ENCODE results near the gene RBFA. TPM values are rescaled to one million over a fixed set of nuclear protein-coding genes. Genes with fewer than 3 reads are reported as not detected.

RBFA gene
- total and polyA plus RNA-seq, 2 of the 13 experiments (the other 11 are each of a cell fraction or from before 2014, with no cell fraction given), result 29.7 to 42.4 TPM

GRCh38 chr18:80034068-80034851 lies at the start of gene RBFA (continued):
- TF ChIP-seq NCOA5 (CRISPR knock-in tag; IDR thresholded peaks at IDR 0.05) (no peak), STAG1 (CRISPR knock-in tag; IDR thresholded peaks at IDR 0.05) (peak; percentile 49; the same call in 1 of the 2 replicates), FIP1L1 (IDR thresholded peaks at IDR 0.05; ENCODE audit: borderline replicate concordance, insufficient read depth, low read depth, low read length) (no peak), EEA1 (CRISPR knock-in tag; IDR thresholded peaks at IDR 0.05; ENCODE audit: borderline replicate concordance) (peak; percentile 71; the same call in 1 of the 2 replicates), GPN1 (CRISPR knock-in tag; IDR thresholded peaks at IDR 0.05; ENCODE audit: borderline replicate concordance) (no peak), SIX1 (CRISPR knock-in tag; IDR thresholded peaks at IDR 0.05; ENCODE audit: borderline replicate concordance) (no peak), ZNF570 (CRISPR knock-in tag; IDR thresholded peaks at IDR 0.05; ENCODE audit: borderline replicate concordance) (no peak), PHF20 (CRISPR knock-in tag; IDR thresholded peaks at IDR 0.05) (peak; percentile 59), ZSCAN25 (CRISPR knock-in tag; IDR thresholded peaks at IDR 0.05) (peak; percentile 39; the same call in 1 of the 2 replicates), GRHL1 (CRISPR knock-in tag; conservative IDR thresholded peaks at IDR 0.05) (no peak), ZNF564 (CRISPR knock-in tag; IDR thresholded peaks at IDR 0.05) (peak; percentile 67; the same call in 1 of the 2 replicates), ZNF510 (CRISPR knock-in tag; IDR thresholded peaks at IDR 0.05; ENCODE audit: low read depth) (peak; percentile 87; the same call in 1 of the 2 replicates), ZNF251 (CRISPR knock-in tag; IDR thresholded peaks at IDR 0.05) (no peak), ZBTB42 (CRISPR knock-in tag; IDR thresholded peaks at IDR 0.05) (peak; percentile 80; the same call in 1 of the 2 replicates), DPF2 (CRISPR knock-in tag; IDR thresholded peaks at IDR 0.05; ENCODE audit: borderline replicate concordance, low read depth) (no peak), NR2F2 (IDR thresholded peaks at IDR 0.05; ENCODE audit: borderline replicate concordance, low read depth) (no peak), THAP11 (CRISPR knock-in tag; IDR thresholded peaks at IDR 0.05) (peak; percentile 54; the same call in 1 of the 2 replicates), ZNF576 (CRISPR knock-in tag; IDR thresholded peaks at IDR 0.05) (no peak), TRIM22 (IDR thresholded peaks at IDR 0.05) (no peak), MED1 (CRISPR knock-in tag; IDR thresholded peaks at IDR 0.05) (peak; percentile 53), CREBL2 (CRISPR knock-in tag; IDR thresholded peaks at IDR 0.05; ENCODE audit: borderline replicate concordance) (peak; percentile 50; the same call in 1 of the 2 replicates), POLR2A (IDR thresholded peaks at IDR 0.05; ENCODE audit: insufficient read depth in 1 of 2, low read depth in 2 of 2, low read length in 2 of 2) (peak; percentile 82 to 85), U2AF1 (optimal IDR thresholded peaks at IDR 0.05; ENCODE audit: low read depth, low read length) (no peak), RCOR2 (CRISPR knock-in tag; IDR thresholded peaks at IDR 0.05) (no peak), LCORL (IDR thresholded peaks at IDR 0.05) (no peak), LCORL (CRISPR knock-in tag; IDR thresholded peaks at IDR 0.05) (peak; percentile 57)
- TF ChIP-seq, protein P1, sequence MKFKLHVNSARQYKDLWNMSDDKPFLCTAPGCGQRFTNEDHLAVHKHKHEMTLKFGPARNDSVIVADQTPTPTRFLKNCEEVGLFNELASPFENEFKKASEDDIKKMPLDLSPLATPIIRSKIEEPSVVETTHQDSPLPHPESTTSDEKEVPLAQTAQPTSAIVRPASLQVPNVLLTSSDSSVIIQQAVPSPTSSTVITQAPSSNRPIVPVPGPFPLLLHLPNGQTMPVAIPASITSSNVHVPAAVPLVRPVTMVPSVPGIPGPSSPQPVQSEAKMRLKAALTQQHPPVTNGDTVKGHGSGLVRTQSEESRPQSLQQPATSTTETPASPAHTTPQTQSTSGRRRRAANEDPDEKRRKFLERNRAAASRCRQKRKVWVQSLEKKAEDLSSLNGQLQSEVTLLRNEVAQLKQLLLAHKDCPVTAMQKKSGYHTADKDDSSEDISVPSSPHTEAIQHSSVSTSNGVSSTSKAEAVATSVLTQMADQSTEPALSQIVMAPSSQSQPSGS (CRISPR knock-in tag; IDR thresholded peaks at IDR 0.05), result no peak

All from HepG2 (cell line).